Tibial artery (tissue), 4 donors: ENCODE results near the gene KLF16.

Experiments
- DNase-seq, 2 donors: peaks; one replicate each; pipeline ENCODE4 v3.0.0-alpha.2; 2019
- H3K27ac ChIP-seq, 2 donors: fragments of 200-600 bp; sonication (generic) in 1 of 2; 1 replicate in 1 of 2; 2 replicates in 1 of 2; pipeline ENCODE4 v1.5.1; 2018 to 2019; ENCODE audit warnings: mild to moderate bottlenecking in 1 of 2
- H3K27me3 ChIP-seq, 2 donors: fragments of 200-600 bp; sonication (generic) in 1 of 2; one replicate each; pipeline versions ENCODE4 v1.5.1 to v1.6.0; 2016 to 2019
- H3K36me3 ChIP-seq, 3 donors: fragments of 200-600 bp; sonication (generic) in 2 of 3; one replicate each; pipeline ENCODE4 v1.5.1; 2016 to 2019; ENCODE audit warnings: mild to moderate bottlenecking in 2 of 3
- H3K4me1 ChIP-seq, 4 donors: fragments of 200-600 bp; sonication (generic) in 2 of 4; 1 replicate in 3 of 4; 2 replicates in 1 of 4; pipeline ENCODE4 v1.5.1; 2016 to 2019
- H3K4me3 ChIP-seq, 2 donors: fragments of 200-600 bp; sonication (generic) in 1 of 2; 1 replicate in 1 of 2; 2 replicates in 1 of 2; pipeline ENCODE4 v1.5.1; 2018 to 2019; ENCODE audit warnings: mild to moderate bottlenecking in 2 of 2
- H3K9me3 ChIP-seq, 3 donors: fragments of 200-600 bp; sonication (generic) in 1 of 3; one replicate each; pipeline ENCODE4 v1.5.1; 2016 to 2019
- intact Hi-C: fragments of 100-400 bp; cut with DNase I; formaldehyde crosslinking; loops from one replicate; pipeline ENCODE4 v1.15.0; 2023; ENCODE audit warnings: low total_unique reads
- TF ChIP-seq, protein P1 (sequence below), 2 experiments: fragments of 200-600 bp in 1 of 2; fragments of 450-650 bp in 1 of 2; IDR thresholded peaks; one replicate each; pipeline ENCODE4 v1.5.1; 2017 to 2019; ENCODE audit warnings: antibody characterized with exemption in 2 of 2, mild to moderate bottlenecking in 1 of 2, moderate library complexity in 1 of 2

The KLF16 gene

DNA sequence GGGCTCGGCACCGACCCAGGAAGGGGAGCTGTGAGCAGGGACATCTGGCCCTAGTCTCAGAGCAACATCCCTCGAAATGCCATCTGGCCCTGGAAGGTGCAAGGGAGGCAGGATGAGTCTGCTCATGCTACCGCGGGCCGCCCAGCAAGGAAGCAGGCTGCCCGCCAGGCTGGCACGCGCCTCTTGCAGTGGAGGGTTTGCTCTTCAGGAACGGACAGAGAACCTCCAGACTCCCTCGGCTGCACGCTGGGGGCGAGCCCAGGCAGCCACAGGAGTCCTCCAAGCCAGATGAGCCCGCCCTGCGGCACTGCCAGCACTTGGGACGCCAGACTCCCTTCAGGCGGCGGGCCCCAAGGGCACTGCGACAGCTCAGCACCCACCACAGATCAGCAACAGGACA, 41.2 kb downstream of the KLF16 start:
- intact Hi-C loops = no loop called here

DNA sequence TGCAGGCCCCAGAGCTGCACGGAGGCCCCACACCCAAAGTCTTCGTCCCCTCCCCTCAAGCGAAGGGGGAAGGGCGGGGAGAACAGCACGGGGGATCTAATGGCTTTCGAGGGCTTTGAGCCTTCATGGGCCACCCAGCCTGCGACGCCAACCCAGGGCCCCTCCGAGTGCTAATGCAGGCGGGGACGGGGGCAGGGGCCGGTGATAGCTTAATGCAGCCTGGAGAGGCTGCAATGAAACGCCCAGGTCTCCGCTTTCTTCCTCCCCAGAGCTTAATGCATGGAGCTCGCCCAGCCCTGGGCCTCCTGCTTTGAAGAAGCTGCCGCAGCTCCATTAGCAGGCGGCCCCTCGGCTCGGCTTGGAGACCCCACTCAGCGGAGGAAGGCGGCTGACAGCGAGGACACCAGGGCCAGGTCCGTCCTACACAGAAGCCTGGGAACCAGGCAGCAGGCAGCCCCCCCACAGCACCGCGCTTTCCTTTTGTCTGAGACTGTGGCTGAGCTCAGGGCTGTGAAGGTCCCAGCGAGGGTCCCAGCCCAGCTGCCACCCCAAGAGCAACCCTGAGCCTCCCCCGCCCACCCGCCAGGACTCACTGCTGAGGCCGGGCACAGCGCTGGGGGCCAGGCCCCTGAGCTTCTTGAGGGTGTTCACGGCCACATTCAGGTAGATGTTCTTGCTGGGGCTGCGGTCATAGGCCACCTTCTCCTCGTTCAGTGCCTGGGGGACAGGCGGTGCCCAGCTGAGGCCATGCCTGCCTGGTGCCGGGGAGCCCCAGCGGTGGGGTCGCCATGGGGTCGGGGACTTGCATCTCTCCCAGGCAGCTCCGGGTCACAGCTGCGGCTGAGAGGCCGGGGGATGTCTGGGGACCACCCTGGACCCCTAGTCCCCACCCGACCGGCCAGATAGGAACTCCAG, 43.8 kb downstream of the KLF16 start:
- Histone ChIP-seq H3K4me1 (no peaks in the 10 kb centered on the region), H3K27me3 (no peaks in the 10 kb centered on the region), H3K9me3 (no peaks in the 10 kb centered on the region), H3K4me3 (no peak overlapping the region), H3K27ac (no peak overlapping the region), H3K36me3 (peaks cover 72 to 100% (median 97%) of the 10 kb centered on the region in 3 donors)
- intact Hi-C loops = no loop called here
- DNase-seq = no peak
- TF ChIP-seq, protein P1, sequence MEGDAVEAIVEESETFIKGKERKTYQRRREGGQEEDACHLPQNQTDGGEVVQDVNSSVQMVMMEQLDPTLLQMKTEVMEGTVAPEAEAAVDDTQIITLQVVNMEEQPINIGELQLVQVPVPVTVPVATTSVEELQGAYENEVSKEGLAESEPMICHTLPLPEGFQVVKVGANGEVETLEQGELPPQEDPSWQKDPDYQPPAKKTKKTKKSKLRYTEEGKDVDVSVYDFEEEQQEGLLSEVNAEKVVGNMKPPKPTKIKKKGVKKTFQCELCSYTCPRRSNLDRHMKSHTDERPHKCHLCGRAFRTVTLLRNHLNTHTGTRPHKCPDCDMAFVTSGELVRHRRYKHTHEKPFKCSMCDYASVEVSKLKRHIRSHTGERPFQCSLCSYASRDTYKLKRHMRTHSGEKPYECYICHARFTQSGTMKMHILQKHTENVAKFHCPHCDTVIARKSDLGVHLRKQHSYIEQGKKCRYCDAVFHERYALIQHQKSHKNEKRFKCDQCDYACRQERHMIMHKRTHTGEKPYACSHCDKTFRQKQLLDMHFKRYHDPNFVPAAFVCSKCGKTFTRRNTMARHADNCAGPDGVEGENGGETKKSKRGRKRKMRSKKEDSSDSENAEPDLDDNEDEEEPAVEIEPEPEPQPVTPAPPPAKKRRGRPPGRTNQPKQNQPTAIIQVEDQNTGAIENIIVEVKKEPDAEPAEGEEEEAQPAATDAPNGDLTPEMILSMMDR (IDR thresholded peaks at IDR 0.05) = no peak

More for the DNA sequence above, 41.2 kb downstream of the KLF16 start:
- Histone ChIP-seq H3K4me1 (peaks cover 0 to 14% (median 10%) of the 10 kb centered on the region in 4 donors), H3K4me3 (no peak overlapping the region), H3K9me3 (no peaks in the 10 kb centered on the region), H3K27ac (no peak overlapping the region), H3K36me3 (peaks cover 62 to 95% (median 85%) of the 10 kb centered on the region in 3 donors), H3K27me3 (no peaks in the 10 kb centered on the region)
- TF ChIP-seq, protein P1 (IDR thresholded peaks at IDR 0.05) = no peak
- no peak for DNase-seq

DNA sequence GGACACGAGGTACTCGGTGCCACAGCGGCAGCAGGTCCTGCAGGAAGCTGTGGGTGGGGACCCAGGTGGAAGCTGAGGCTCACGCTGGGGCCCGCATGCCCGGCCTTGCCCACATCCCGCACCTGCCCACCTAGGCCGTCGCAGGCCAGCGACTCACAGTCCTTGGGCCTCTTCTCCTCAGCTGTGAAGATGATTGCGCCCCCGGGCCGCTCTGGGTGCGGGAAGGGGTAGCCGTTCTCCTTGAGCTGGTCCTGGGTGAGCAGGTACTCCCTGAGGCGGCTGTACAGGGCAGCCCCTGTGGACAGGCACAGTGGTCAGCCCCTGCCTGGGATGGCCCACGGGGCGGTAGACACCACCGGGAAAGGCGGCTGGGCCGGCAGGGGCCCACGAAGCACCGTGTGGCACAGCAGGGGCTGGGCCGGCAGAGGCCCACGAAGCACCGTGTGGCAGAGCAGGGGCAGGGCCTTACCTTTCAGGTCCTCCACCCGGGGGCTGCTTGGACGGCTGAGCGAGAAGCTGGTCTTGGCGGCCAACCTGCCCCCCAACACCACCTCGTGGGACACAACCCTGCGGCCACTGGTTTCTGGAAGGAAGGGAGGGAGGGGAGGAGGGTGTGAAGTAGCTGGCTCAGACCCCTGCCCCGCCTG, 44.7 kb downstream of the KLF16 start:
- Histone ChIP-seq H3K27me3 (no peaks in the 10 kb centered on the region), H3K36me3 (peaks cover 63 to 93% (median 87%) of the 10 kb centered on the region in 3 donors), H3K9me3 (no peaks in the 10 kb centered on the region), H3K27ac (no peak overlapping the region), H3K4me3 (no peak overlapping the region), H3K4me1 (peaks cover 0 to 2% (median under 1%) of the 10 kb centered on the region in 4 donors)
- intact Hi-C loops = no loop called here
- TF ChIP-seq, protein P1 (IDR thresholded peaks at IDR 0.05) = no peak
- no peak for DNase-seq

DNA sequence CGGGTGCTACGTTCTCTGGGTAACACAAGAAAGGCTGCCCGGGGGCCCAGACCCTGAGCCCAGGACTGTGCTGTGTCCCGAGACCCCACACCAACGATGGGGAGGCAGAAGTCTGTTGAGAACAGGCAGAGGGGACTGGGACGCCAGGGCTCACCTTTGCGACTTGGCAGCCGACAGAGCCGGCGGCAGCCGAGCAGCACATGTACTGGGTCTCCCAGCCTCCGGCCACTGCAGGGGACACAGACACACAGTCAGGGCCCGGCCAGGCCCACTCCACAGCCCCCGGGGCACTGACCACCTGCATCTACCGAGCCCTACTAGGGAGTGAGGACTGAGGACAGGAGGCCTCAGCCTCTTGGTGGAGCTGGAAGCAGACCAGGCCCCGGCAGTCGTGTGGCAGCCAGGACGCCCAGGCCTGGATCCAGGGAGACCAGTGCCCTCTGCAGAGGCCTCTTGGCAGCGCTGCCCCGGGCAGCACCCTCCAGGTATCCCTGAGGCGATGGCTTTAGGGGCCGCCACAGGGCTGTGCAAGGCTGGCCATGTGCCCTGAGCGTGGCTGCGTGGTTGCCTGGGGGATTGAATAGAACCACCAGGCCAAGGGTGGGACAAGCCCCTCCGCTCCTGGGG, 45.7 kb downstream of the KLF16 start:
- TF ChIP-seq, protein P1 (IDR thresholded peaks at IDR 0.05) = no peak
- Histone ChIP-seq H3K27me3 (no peaks in the 10 kb centered on the region), H3K4me3 (no peak overlapping the region), H3K9me3 (no peaks in the 10 kb centered on the region), H3K4me1 (peaks cover 0 to 12% (median 10%) of the 10 kb centered on the region in 4 donors), H3K36me3 (peaks cover 54 to 83% (median 77%) of the 10 kb centered on the region in 3 donors), H3K27ac (no peak overlapping the region)
- DNase-seq = no peak
- intact Hi-C loops = no loop called here

DNA sequence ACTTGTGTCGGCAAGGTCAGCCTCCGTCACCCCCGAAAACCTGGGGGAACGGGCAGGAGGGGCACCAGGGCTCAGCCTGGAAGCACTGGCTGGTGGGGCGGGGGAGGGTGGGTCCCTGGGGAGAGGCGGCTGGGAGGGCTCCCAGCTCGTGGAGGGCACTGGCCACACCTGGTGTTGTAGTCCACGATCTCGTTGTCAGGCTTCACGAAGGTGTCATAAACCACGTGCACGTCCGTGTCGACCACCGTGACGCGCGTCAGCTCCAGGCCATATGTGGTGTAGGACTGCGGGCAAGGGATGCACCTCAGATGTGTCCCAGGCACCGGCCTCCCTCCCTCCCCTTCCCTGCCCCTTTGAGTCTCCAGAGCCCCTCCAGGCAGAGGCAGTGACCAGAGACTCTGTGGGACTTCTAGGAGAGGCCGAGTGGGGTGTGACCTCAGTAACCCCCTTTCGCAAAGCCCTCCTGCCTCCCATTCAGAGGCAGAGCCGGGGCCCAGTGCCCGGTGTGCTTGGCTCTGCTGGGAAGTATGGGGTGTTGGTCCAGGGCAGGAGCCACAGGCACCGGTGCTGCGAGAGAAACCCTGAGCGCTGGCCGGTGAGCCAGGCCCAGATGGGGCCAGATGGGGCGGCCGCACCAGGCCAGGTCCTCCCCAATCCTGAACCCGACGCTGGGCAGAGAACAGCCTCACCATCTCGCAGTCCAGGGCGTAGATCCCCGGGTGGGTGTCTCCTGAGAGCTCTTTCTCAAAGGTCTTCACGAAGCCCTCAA, 46.7 kb downstream of the KLF16 start:
- Histone ChIP-seq H3K36me3 (peaks cover 54 to 74% (median 68%) of the 10 kb centered on the region in 3 donors), H3K4me1 (peaks cover 0 to 21% (median 17%) of the 10 kb centered on the region in 4 donors), H3K27me3 (no peaks in the 10 kb centered on the region), H3K9me3 (no peaks in the 10 kb centered on the region), H3K27ac (no peak overlapping the region), H3K4me3 (no peak overlapping the region)
- TF ChIP-seq, protein P1 (IDR thresholded peaks at IDR 0.05) = no peak
- no peak for DNase-seq
- intact Hi-C loops = no loop called here
